PC-3 (cell line): ENCODE results near the gene HIRA. TPM values are rescaled to one million over a fixed set of nuclear protein-coding genes. Genes with fewer than 3 reads are reported as not detected.

ENCODE experiments used
- ATAC-seq: fragments of 200-7000 bp; cut with Tn5 transposase; 2 replicates; pipeline ENCODE4 v1.9.1; 2020; ENCODE audit warnings: mild to moderate bottlenecking, moderate library complexity
- BruUV-seq: library from RNA; stranded (reverse); fragments of 400-500 nt; replicated peaks from 2 replicates; lab custom pipeline; 2021; lab: Mats Ljungman, UMichigan
- CTCF ChIA-PET: fragments of 300-600 bp; sonication (Branson Sonifier 250); formaldehyde crosslinking; loops from one replicate; lab custom pipeline; 2022; ENCODE audit warnings: antibody characterized with exemption; lab: Charles Lee
- POLR2A ChIA-PET: fragments of 300-600 bp; sonication (Branson Sonifier 250); formaldehyde crosslinking; loops from one replicate; lab custom pipeline; 2022; ENCODE audit warnings: antibody characterized with exemption; ENCODE audit not compliant: unreplicated experiment; lab: Charles Lee
- DNase-seq: peaks from one replicate; pipeline ENCODE4 v3.0.0-alpha.2; 2015
- H2AFZ ChIP-seq: fragments of 300-600 bp; sonication (generic); 2 replicates; pipeline ENCODE4 v1.6.0; 2016; ENCODE audit warnings: antibody characterized with exemption, low read length
- H3F3A ChIP-seq: fragments of 300-600 bp; sonication (generic); one replicate; pipeline ENCODE4 v1.6.0; 2017; ENCODE audit warnings: antibody characterized with exemption, low read length, control low read depth, mild to moderate bottlenecking; ENCODE audit not compliant: unreplicated experiment
- H3K27ac ChIP-seq: fragments of 300-600 bp; sonication (generic); 2 replicates; pipeline ENCODE4 v1.5.1; 2016; ENCODE audit warnings: mild to moderate bottlenecking, low read length
- H3K27me3 ChIP-seq: fragments of 300-600 bp; sonication (generic); 2 replicates; pipeline ENCODE4 v1.6.1; 2016; ENCODE audit warnings: low read length, mixed read lengths
- H3K36me3 ChIP-seq: fragments of 300-600 bp; sonication (generic); 2 replicates; pipeline ENCODE4 v1.6.1; 2016; ENCODE audit warnings: low read depth, mixed run types, low read length, mixed read lengths
- H3K4me1 ChIP-seq: fragments of 300-600 bp; sonication (generic); 2 replicates; pipeline ENCODE4 v1.5.1; 2016; ENCODE audit warnings: low read length; ENCODE audit not compliant: insufficient read depth
- H3K4me2 ChIP-seq: fragments of 300-600 bp; sonication (generic); 2 replicates; pipeline ENCODE4 v1.6.0; 2016; ENCODE audit warnings: low read length
- H3K4me3 ChIP-seq: fragments of 300-600 bp; sonication (generic); 2 replicates; pipeline ENCODE4 v1.5.1; 2016; ENCODE audit warnings: mild to moderate bottlenecking, low read length, mixed read lengths
- H3K79me2 ChIP-seq: fragments of 300-600 bp; sonication (generic); 2 replicates; pipeline ENCODE4 v1.6.1; 2017; ENCODE audit warnings: low read length, mixed read lengths
- H3K9ac ChIP-seq: fragments of 300-600 bp; sonication (generic); 2 replicates; pipeline ENCODE4 v1.6.0; 2016; ENCODE audit warnings: mild to moderate bottlenecking, low read length
- H3K9me2 ChIP-seq: fragments of 300-600 bp; sonication (generic); replicated peaks from 2 replicates; pipeline ENCODE4 v1.6.1; 2016; ENCODE audit warnings: mixed run types, low read length, mixed read lengths
- H3K9me3 ChIP-seq: fragments of 300-600 bp; sonication (generic); 2 replicates; pipeline ENCODE4 v1.6.1; 2016; ENCODE audit warnings: low read length, mixed read lengths
- H4K20me1 ChIP-seq: fragments of 300-600 bp; sonication (generic); 2 replicates; pipeline ENCODE4 v1.6.1; 2016; ENCODE audit warnings: low read length, mixed read lengths
- EZH2 ChIP-seq: fragments of 300-600 bp; sonication (generic); IDR thresholded peaks from one replicate; pipeline ENCODE4 v1.6.1; 2017; ENCODE audit warnings: antibody characterized with exemption, mild to moderate bottlenecking, low read length; ENCODE audit not compliant: unreplicated experiment
- EZH2phosphoT487 ChIP-seq: fragments of 300-600 bp; sonication (generic); IDR thresholded peaks from 2 replicates; pipeline ENCODE4 v1.6.1; 2018; ENCODE audit warnings: mild to moderate bottlenecking, antibody characterized with exemption, low read length, borderline replicate concordance
- intact Hi-C: fragments of 100-400 bp; cut with micrococcal nuclease; formaldehyde crosslinking; loops from 2 replicates; pipeline ENCODE4 v1.9.0; 2023
- total RNA-seq: library from RNA; depleted of rRNA; stranded (reverse); fragments of >200 nt; gene quantifications from 2 replicates; pipeline ENCODE4 v1.2.3, GENCODE V29; 2014
- TF ChIP-seq, protein P1 (sequence below): fragments of 300-600 bp; sonication (generic); conservative IDR thresholded peaks from 2 replicates; pipeline ENCODE4 v1.5.1; 2017; ENCODE audit warnings: antibody characterized with exemption, low read depth, mild to moderate bottlenecking, low read length

The HIRA gene
- total RNA-seq, 1 experiment from 2014 or later: 12.4 TPM

DNA sequence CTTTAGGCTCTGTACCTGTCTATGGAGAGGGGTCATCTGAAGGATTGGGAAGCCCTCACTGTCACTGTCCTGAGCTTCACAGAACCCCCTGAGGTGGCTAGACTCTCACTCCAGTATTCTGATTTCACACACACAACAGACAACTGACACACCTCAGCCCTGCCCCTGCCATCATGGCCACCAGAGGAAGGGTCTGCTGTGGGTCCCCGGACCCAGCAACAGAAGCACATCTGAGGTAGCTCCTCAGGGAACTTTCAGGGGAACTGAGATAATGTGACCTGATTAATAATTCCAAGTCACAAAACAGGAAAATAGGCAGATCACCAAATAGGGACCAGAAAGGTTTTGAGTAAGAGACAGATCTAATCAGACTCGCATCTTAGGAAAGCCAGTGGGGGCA is 23.5 kb upstream of the HIRA start:
- ATAC-seq: no peak

DNA sequence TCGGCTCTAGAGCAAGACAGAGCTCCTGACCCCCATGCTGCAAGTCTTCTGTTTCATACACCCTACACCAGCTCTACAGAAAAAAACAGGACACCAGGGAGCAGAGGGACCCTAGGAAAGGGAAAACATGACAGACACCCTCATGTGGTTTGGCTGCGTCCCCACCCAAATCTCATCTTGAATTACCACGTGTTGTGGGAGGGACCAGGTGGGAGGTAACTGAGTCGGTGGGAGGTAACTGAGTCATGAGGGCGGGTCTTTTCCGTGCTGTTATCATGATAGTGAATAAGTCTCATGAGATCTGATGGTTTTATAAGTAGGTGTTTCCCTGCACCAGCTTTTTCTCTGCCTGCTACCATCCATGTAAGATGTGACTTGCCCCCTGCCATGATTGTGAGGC is 22.6 kb upstream of the HIRA start:
- no peaks in the 10 kb centered on the region for H3K4me1 ChIP-seq
- H4K20me1 ChIP-seq: no peaks in the 10 kb centered on the region
- H3K9me2 ChIP-seq: no peaks in the 10 kb centered on the region
- no peak overlapping the region for H2AFZ ChIP-seq
- no peak overlapping the region for H3K9ac ChIP-seq
- no peak overlapping the region for H3K4me3 ChIP-seq
- intact Hi-C loops: no loop called here
- no peaks in the 10 kb centered on the region for H3K9me3 ChIP-seq
- ATAC-seq (no peak), DNase-seq (no peak)
- no peaks in the 10 kb centered on the region for H3K79me2 ChIP-seq
- no peak for TF ChIP-seq EZH2phosphoT487
- TF ChIP-seq, protein P1, sequence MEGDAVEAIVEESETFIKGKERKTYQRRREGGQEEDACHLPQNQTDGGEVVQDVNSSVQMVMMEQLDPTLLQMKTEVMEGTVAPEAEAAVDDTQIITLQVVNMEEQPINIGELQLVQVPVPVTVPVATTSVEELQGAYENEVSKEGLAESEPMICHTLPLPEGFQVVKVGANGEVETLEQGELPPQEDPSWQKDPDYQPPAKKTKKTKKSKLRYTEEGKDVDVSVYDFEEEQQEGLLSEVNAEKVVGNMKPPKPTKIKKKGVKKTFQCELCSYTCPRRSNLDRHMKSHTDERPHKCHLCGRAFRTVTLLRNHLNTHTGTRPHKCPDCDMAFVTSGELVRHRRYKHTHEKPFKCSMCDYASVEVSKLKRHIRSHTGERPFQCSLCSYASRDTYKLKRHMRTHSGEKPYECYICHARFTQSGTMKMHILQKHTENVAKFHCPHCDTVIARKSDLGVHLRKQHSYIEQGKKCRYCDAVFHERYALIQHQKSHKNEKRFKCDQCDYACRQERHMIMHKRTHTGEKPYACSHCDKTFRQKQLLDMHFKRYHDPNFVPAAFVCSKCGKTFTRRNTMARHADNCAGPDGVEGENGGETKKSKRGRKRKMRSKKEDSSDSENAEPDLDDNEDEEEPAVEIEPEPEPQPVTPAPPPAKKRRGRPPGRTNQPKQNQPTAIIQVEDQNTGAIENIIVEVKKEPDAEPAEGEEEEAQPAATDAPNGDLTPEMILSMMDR: no peak
- no peak for TF ChIP-seq EZH2
- H3K27me3 ChIP-seq: no peaks in the 10 kb centered on the region
- H3K27ac ChIP-seq: no peak overlapping the region
- ChIA-PET CTCF (no interaction called here), POLR2A (no interaction called here)
- peaks cover 32% of the 10 kb centered on the region; the same call in 1 of the 2 replicates for H3K36me3 ChIP-seq
- H3K4me2 ChIP-seq: no peak overlapping the region
- BruUV-seq: no TSS peak
- no peaks in the 10 kb centered on the region for H3F3A ChIP-seq

More for the DNA sequence above, 23.5 kb upstream of the HIRA start:
- Histone ChIP-seq H3K4me3 (no peak overlapping the region), H3K27ac (no peak overlapping the region), H4K20me1 (no peaks in the 10 kb centered on the region), H3K27me3 (no peaks in the 10 kb centered on the region), H3K9me3 (no peaks in the 10 kb centered on the region), H3K79me2 (no peaks in the 10 kb centered on the region), H3K9me2 (no peaks in the 10 kb centered on the region), H3K4me1 (no peaks in the 10 kb centered on the region), H2AFZ (no peak overlapping the region), H3F3A (no peaks in the 10 kb centered on the region), H3K4me2 (no peak overlapping the region), H3K36me3 (peaks cover 29% of the 10 kb centered on the region; the same call in 1 of the 2 replicates), H3K9ac (no peak overlapping the region)
- intact Hi-C loops: no loop called here
- no TSS peak for BruUV-seq
- CTCF ChIA-PET: no interaction called here
- TF ChIP-seq EZH2phosphoT487 (no peak), EZH2 (no peak)
- TF ChIP-seq, protein P1: no peak
- no peak for DNase-seq
- POLR2A ChIA-PET: no interaction called here

DNA sequence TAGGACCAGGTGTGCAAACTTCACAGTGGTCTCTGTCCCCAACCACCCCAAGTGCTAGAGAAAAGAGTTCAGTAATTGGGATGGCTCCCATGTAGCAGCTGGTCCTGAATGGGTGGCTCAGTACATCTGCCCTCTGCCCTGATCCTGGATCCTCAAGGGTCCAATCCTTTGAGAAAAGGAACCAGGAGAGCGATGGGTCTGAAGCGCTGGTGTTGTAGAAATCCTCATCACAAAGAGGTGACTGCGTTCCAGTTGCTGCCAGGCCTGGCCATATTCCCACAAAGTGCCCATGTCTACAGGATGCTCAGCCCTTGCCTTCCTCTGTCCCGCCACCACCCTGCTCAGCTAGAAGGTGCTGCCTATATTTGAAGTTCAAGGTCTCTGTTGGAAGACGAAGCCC is 22.2 kb upstream of the HIRA start:
- ATAC-seq: no peak
- Histone ChIP-seq H3K27me3 (no peaks in the 10 kb centered on the region), H3K4me2 (no peak overlapping the region), H3K36me3 (peaks cover 32% of the 10 kb centered on the region; the same call in 1 of the 2 replicates), H3F3A (no peaks in the 10 kb centered on the region), H3K4me3 (no peak overlapping the region), H2AFZ (no peak overlapping the region), H3K79me2 (no peaks in the 10 kb centered on the region), H3K9me3 (no peaks in the 10 kb centered on the region), H3K9me2 (no peaks in the 10 kb centered on the region), H3K9ac (no peak overlapping the region), H4K20me1 (no peaks in the 10 kb centered on the region), H3K27ac (no peak overlapping the region), H3K4me1 (no peaks in the 10 kb centered on the region)
- no TSS peak for BruUV-seq
- ChIA-PET POLR2A (interaction anchor here (0.6 kb wide), 1 partner anchor 121 kb away, joined by 4 read pairs; no protein-coding TSS in a partner anchor), CTCF (no interaction called here)
- no peak for DNase-seq
- TF ChIP-seq EZH2phosphoT487: no peak
- TF ChIP-seq, protein P1: no peak
- TF ChIP-seq EZH2: no peak
- intact Hi-C loops: no loop called here
